ENCODE measurements around the gene TPRX1.
"Not testable (repeated sequence)": the region's sequence is repeated elsewhere in the genome, so short reads cannot be mapped to it uniquely, and the experiment has no call there.

TPRX1 gene

DNA sequence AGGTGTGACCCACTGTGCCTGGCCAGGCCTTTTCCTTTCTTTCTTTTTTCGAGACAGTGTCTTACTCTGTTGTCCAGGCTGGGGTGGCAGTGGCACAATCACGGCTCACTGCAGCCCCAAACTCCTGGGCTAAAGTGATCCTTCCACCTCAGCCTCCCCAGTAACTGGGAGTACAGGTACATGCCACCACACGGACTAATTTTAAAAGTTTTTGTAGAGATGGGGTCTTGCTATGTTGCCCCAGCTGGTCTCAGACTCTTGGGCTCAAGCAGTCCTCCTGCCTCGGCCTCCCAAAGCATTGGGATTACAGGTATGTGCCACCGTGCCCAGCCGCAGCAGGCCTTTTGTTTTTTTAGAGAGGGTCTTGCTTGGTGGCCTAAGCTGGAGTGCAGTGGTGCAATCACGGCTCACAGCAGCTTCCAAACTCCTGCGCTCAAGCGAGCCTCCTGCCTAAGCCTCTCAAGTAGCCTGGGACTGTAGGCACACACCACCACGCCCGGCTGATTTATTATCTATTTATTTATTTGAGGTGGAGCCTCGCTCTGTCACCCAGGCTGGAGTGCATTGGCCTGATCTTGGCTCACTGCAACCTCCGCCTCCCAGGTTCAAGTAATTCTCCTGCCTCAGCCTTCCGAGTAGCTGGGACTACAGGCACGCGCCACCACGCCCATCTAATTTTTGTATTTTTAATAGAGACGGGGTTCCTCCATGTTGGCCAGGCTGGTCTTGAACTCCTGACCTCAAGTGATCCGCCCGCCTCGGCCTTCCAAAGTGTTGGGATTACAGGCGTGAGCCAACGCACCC lies 26.9 kb downstream of the TPRX1 start:
- in situ Hi-C loops (cut with HindIII; ENCODE audit: low pct_ligation_motif_present, low pct_unique_long_range_greater_than_20kb, low sequenced_read_pairs); DNase-seq: not testable (repeated sequence)

DNA sequence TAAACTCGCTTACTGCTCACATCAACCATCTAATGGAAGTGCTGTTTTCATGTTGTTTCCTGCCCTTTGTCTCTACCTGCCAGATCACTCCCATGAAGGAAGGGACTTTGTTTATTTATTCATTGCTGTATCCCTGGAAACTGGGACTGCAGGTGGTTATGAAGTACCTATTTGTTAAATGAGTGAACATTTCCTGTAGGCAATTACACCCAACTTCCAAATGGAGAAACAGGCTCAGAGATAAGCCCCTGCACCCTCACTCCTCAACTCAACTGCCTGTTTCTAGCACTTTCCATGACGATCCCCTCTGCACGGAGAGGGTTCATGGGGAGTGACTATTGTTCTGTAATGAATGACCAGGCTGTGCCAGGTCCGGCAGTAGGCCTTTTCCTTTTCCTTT lies 27.8 kb downstream of the TPRX1 start:
- DNase-seq, result no peak

DNA sequence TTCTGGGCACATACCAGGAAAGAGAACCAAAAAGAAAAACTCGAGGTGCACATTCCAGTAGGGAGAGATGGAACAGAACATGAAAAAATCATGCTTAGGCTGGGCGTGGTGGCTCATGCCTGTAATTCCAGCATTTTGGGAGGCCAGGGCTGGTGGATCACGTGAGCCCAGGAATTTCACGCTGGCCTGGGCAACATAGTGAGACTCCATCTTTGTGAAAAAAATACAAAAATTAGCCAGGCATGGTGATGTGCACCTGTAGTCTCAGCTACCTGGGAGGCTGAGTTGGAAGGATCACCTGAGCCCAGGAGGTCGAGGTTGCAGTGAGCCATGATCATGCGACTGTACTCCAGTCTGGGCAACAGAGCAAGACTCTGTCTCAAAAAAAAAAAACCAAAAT lies 33.1 kb downstream of the TPRX1 start:
- in situ Hi-C loops (cut with HindIII; ENCODE audit: low pct_ligation_motif_present, low pct_unique_long_range_greater_than_20kb, low sequenced_read_pairs); DNase-seq: not testable (repeated sequence)

More for the DNA sequence above, 27.8 kb downstream of the TPRX1 start:
- in situ Hi-C loops (cut with HindIII; ENCODE audit: low pct_ligation_motif_present, low pct_unique_long_range_greater_than_20kb, low sequenced_read_pairs), result no loop called here

DNA sequence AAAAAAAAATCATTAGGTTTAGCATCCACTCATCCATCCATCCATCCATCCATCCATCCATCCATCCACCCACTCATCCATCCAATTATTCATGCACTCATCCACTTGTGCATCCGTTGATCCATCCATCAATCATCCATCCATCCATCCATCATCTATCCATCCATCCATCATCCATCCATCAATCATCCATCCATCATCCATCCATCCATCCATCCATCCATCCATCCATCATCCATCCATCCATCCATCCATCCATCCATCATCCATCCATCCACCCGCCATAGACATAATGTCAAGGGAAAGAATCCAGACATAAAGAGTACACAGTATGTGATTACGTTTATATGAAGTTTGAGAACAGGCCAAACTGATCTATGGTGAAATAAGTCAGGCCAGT lies 34.8 kb downstream of the TPRX1 start:
- in situ Hi-C loops (cut with HindIII; ENCODE audit: low pct_ligation_motif_present, low pct_unique_long_range_greater_than_20kb, low sequenced_read_pairs), result no loop called here
- DNase-seq, result no peak

DNA sequence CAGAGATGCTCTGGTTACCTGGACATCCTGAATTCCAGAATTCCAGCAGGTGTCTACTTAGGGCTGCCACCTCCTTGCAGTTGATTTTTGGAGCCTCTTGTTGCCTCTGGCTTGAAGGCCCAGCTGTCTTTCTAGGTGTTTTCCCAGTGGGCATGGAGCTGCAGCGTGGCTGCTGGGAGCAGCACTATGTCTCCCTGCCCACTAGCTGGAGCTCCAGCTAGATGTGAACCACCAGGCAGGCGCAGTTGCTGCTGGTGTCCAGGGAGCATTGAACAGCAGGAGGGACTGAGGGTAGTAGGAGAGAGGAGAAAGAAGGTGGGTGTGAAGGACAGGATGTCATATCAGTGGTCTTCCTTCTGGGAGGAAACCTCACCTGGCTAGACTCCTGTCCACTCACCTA lies 35.7 kb downstream of the TPRX1 start:
- no peak for DNase-seq
- in situ Hi-C loops (cut with HindIII; ENCODE audit: low pct_ligation_motif_present, low pct_unique_long_range_greater_than_20kb, low sequenced_read_pairs), result no loop called here

DNA sequence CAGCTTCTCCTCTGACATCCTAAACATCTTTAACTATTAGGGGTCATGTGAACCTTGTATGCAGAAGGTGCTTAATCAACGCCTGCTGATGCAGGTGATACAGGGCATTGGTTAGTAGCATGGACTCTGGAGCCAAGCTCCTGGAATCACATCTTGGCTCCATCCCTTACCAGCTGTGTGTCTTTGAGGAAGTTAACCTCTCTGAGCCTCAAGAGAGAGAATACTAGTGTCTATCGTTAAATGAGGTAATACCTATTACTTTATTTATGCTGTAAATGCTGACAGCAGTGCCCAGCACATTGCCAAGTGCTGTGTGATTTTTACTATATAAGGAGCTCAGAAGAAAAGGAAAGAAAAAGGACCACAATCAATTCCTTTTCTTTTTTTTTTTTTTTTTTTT lies 37.0 kb downstream of the TPRX1 start:
- in situ Hi-C loops (cut with HindIII; ENCODE audit: low pct_ligation_motif_present, low pct_unique_long_range_greater_than_20kb, low sequenced_read_pairs), result no loop called here

DNA sequence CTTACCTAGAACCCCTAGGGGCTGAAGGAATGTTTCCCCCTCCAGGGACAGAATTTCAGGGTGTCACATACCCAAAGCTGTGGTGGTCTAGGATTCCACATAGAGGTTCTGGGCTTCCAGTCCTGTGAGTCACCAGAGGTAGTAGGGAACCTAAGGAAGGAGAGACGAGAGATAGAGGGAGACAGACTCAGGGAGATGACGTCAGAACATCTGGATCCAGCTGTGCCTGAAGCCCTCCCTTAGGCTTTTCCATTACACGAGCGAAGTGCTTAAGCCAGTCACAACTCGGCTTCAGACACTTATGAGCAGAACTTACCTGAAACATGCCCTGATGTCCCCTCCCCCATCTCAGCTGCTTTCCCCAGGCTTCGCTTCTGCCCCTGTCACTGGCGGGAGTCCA lies 37.7 kb downstream of the TPRX1 start:
- in situ Hi-C loops (cut with HindIII; ENCODE audit: low pct_ligation_motif_present, low pct_unique_long_range_greater_than_20kb, low sequenced_read_pairs), result no loop called here
- DNase-seq, result no peak

More for the DNA sequence above, 37.0 kb downstream of the TPRX1 start:
- DNase-seq, result no peak

DNA sequence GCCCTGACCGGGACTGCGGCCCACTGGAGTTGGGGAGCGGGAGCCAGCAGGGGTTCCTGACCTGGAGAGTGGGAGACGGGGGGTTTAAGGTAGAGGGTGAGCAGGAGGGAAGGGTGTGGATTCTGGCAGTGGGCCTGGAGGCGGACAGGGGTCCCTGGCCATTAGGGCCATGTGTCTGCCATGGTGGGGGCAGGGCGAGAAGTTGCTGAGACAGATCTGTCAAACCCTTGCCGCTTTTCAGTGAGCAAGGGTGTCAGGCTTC lies 38.1 kb downstream of the TPRX1 start:
- DNase-seq, result no peak
- in situ Hi-C loops (cut with HindIII; ENCODE audit: low pct_ligation_motif_present, low pct_unique_long_range_greater_than_20kb, low sequenced_read_pairs), result no loop called here

DNA sequence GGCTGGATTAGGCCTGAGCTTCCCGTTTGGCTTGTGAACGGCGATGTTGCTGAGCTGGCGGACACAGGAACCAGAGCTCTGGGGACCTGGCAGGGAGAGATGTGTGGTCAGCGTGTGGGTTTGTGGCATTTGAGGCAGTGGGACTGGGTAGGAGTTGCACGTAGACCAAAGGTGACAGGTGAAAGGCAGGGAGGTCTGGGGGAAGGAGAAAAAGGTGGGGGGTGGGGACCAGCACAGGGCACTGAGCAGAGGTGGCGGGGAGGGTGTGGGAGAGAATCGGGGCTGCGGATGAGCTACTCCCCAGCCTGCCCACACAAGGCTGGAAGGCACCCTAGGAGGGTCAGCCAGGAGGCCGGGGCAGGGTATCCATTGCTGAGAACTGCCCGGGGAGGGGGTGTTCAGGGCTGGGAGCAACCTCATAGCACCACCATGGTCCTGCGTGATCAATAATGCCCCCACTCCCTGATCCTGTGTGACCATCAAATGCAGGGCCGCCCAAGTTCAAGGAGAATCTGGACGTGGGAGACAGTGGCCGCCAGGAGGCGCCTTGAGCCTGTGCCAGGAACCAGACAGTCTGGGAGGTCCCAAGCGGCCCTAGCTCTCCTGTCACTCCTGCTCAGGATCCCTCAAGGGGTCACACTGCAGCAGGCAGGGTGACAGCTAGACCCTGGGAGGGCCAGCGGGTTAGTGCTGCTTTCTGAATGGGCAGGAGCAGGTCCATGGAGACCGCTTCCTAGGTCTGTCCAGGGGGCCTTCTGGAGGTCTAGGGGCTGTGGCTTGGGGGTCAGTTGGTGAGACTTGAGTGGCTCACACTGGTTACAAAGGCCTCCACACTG lies 38.6 kb downstream of the TPRX1 start:
- in situ Hi-C loops (cut with HindIII; ENCODE audit: low pct_ligation_motif_present, low pct_unique_long_range_greater_than_20kb, low sequenced_read_pairs), result no loop called here
- DNase-seq, result peak; percentile 43

DNA sequence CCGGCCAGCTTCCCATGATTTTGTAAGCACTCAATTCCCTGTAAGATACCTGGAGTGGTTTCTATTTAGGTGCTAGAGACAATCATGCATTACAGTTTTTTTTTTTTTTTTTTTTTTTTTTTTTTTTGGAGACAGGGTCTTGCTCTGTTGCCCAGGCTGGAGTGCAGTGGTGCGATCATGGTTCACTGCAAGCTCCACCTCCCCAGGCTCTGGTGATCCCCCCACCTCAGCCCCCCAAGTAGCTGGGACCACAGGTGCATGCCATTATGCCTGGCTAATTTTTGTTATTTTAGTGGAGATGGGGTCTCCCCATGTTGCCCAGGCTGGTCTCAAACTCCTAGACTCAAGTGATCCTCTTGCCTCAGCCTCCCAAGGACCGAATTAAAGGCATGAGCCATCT lies 39.6 kb downstream of the TPRX1 start:
- in situ Hi-C loops (cut with HindIII; ENCODE audit: low pct_ligation_motif_present, low pct_unique_long_range_greater_than_20kb, low sequenced_read_pairs); DNase-seq: not testable (repeated sequence)

DNA sequence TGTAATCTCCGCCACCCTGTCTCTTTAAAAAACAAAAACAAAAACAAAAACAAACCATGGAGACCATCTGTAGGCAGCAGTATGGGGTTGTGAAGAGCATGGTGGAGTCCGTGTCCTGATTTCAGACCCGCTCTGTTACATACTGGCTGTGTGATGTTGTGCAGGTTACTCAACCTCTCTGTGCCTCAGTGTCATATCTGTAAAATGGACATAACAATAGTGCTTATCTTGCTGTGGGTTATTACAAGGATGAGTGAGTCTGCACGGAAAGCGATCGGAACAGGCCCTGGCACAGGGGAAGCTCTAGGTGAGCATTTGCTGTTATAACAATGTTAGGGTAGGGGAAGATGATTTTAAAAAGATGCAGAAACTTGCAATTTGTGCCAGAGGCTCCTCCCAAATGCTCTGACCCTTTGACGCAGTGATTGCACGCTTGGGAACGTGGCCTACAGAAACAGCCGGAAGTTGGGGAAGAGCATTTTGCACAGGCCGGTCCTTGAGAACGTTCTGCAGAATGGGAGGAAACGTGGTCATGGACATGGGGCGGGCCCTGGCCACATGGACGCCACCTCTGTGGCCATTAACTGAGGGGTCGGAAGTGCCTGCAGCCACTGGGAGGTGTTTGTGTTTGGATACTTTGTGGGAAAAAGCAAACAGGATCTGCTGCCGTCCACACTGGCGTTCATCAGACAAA lies 41.6 kb downstream of the TPRX1 start:
- in situ Hi-C loops (cut with HindIII; ENCODE audit: low pct_ligation_motif_present, low pct_unique_long_range_greater_than_20kb, low sequenced_read_pairs), result no loop called here
- DNase-seq, result no peak

DNA sequence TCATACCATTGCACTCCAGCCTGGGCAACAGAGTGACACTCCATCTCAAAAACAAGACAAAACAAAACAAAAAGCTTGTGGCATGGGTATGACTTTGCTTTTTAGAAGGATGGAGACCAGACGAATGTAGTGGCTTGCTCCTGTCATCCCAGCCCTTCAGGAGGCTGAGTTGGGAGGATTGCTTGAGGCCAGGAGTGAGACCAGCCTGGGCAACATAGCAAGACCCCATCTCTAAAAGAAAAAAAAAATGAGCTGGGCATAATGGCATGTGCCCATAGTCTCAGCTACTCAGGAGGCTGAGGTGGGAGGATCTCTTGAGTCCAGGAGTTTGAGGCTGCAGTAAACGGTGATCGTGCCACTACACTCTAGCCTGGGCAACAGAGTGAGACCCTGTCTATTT lies 42.2 kb downstream of the TPRX1 start:
- in situ Hi-C loops (cut with HindIII; ENCODE audit: low pct_ligation_motif_present, low pct_unique_long_range_greater_than_20kb, low sequenced_read_pairs), result no loop called here

DNA sequence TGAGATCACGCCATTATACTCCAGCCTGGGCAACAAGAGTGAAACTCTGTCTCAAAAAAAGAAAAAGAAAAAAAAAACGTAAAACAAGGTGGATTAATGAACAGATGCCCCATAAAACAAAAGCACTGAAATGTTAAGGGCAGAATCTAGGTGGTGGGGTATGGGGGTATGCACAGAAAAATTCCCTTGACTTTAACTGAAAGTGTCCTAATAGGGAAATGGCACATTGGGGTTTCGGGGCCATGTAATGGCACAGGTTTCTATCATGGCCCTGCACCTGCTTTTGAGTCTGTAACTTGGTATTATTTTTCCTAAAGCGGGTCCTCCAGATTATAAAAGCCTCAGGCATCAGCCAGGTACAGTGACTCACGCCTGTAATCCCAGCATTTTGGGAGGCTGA lies 42.8 kb downstream of the TPRX1 start:
- no peak for DNase-seq
- in situ Hi-C loops (cut with HindIII; ENCODE audit: low pct_ligation_motif_present, low pct_unique_long_range_greater_than_20kb, low sequenced_read_pairs), result no loop called here

More for the DNA sequence above, 42.2 kb downstream of the TPRX1 start:
- DNase-seq, result no peak

DNA sequence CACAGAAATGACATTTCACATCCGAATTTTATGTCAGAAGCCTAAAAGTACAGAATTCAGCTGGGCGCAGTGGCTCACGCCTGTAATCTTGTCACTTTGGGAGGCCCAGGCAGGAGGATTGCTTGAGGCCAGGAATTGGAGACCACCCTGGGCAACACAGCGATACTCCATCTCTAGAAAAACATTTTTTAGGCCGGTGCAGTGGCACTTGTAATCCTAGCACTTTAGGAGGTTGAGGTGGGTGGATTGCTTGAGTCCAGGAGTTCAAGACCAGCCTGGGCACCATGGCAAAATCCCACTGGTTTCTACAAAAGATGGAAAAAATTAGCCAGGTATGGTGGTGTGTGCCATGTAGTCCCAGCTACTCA lies 43.7 kb downstream of the TPRX1 start:
- DNase-seq, result no peak
- in situ Hi-C loops (cut with HindIII; ENCODE audit: low pct_ligation_motif_present, low pct_unique_long_range_greater_than_20kb, low sequenced_read_pairs), result no loop called here

DNA sequence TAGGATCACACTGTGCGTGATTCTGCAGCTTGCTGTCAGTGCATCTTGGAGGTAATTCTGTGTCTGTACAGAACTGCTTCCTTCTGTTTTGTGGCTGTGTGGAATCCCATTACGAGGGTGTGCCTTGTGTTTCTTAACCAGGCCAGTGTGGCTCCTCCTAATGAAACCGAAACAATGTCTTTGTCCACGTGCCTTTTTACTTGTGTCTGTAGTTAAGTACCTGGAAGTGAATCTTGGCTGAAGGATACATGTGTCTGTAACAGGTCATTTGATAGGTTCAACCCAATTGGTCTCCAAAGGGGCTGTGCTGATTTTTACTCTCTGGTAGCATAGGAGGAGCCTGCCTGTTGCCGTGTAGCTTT lies 45.9 kb downstream of the TPRX1 start:
- DNase-seq, result no peak
- in situ Hi-C loops (cut with HindIII; ENCODE audit: low pct_ligation_motif_present, low pct_unique_long_range_greater_than_20kb, low sequenced_read_pairs), result no loop called here

DNA sequence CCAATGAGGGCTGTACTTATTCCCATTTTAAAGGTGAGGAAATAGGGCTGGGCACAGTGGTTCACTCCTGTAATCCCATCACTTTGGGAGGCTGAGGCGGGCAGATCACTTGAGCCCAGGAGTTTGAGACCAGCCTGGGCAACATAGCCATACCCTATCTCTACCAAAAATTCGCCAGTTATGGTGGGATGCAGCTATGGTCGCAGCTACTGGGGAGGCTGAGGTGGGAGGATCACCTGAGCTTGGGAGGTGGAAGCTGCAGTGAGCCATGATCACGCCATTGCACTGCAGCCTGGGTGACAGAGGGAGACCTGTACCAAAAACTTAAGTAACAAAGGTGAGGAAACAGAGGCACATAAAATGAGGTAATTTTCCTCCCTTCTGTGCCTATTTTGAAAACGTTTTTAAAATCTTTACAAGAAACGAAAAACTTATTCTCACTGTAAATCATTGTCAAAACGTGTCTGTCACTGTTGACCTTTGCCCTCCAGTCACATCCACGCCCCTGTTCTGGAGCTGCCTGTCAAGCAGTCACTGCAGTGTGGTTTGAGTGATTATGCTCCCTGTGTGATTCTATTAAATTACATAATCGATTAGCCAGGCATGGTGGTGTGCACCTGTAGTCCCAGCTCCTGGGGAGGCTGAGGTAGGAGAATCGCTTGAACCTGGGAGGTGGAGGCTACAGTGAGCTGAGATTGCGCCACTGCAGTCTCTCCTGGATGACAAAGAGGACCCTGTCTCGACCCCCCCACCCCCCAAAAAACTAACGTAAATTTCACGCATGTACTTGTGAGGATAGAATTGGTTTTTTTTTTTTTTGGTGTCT lies 46.5 kb downstream of the TPRX1 start:
- no peak for DNase-seq
- in situ Hi-C loops (cut with HindIII; ENCODE audit: low pct_ligation_motif_present, low pct_unique_long_range_greater_than_20kb, low sequenced_read_pairs), result no loop called here

DNA sequence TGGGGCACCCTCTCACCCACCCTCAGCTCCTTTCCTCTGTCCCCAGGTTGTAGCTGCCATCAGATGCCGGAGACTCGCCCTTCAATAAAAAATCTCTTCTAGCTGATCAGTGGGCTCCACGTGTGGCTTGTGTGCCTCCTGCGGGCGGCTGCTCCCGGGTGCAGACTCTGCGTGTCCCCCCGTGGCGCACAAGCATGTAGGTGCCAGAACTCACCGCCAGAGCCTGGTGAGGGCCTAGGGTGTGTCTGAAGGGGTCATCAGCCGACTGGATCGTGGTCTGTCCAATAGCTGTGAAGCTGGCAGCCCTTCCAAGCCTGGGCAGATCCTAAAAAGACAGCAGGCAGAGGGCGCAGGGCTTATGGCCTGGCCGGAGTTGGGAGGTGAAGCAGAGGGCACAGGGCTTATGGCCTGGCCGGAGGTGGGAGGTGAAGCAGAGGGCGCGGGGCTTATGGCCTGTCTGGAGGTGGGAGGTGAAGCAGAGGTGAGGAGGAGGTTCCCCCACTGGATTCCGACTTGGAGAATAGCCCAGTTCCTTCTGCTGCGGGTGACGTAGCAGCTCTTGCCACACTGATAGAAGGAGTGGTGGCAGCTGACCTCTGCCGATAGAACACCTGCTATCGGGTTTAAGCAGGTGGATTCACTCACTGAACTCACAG lies 47.3 kb downstream of the TPRX1 start:
- in situ Hi-C loops (cut with HindIII; ENCODE audit: low pct_ligation_motif_present, low pct_unique_long_range_greater_than_20kb, low sequenced_read_pairs), result no loop called here
- no peak for DNase-seq

DNA sequence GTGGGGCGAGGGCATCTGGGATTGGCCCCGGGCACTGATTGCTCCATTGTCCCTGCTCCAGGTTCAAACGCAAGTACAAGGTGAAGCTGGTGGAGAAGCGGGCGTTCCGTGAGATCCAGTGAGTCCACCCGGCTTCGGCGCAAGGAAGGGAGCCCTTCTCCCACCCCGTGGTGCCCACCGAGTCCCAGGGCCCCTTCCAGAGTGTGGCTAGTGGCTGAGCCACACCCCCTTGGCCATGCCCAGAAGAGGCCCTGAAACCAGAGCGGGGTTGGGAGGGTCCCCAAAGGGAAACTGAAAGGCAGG lies 47.8 kb downstream of the TPRX1 start:
- DNase-seq, result no peak
- in situ Hi-C loops (cut with HindIII; ENCODE audit: low pct_ligation_motif_present, low pct_unique_long_range_greater_than_20kb, low sequenced_read_pairs), result no loop called here
